Inflammatory macrophage treated with lipopolysaccharide for 4 hours (primary cell): ENCODE measurements around the gene VCX2.
"Not testable (repeated sequence)": the region's sequence is repeated elsewhere in the genome, so short reads cannot be mapped to it uniquely, and the experiment has no call there.

Source experiments
- DNase-seq: peaks from one replicate; pipeline ENCODE4 v3.0.0-alpha.2; 2020

The VCX2 gene

GRCh38 chrX:8171169-8171568 is at the start of gene VCX2:
VCX2 (minus strand) TSS chrX:8171267; CDS start chrX:8170643, 624 bp downstream.
- DNase-seq = not testable (repeated sequence)

GRCh38 chrX:8204943-8205342 is 33.9 kb upstream of the VCX2 start:
- no peak for DNase-seq

- no peak for DNase-seq
These were observed 33.3 kb upstream of the VCX2 start for GRCh38 chrX:8204169-8204935.

- DNase-seq = no peak
These were observed 30.8 kb upstream of the VCX2 start for GRCh38 chrX:8201896-8202331.

GRCh38 chrX:8196776-8197175 is 25.7 kb upstream of the VCX2 start:
- DNase-seq = no peak

- no peak for DNase-seq
These were observed 23.1 kb upstream of the VCX2 start for GRCh38 chrX:8194216-8194615.

- no peak for DNase-seq
These were observed 21.2 kb upstream of the VCX2 start for GRCh38 chrX:8192276-8192675.

- DNase-seq = no peak
These were observed 20.0 kb upstream of the VCX2 start for GRCh38 chrX:8191022-8191421.

GRCh38 chrX:8190341-8190830 is 19.3 kb upstream of the VCX2 start:
- DNase-seq = no peak

GRCh38 chrX:8189096-8189830 is 18.2 kb upstream of the VCX2 start:
- DNase-seq = no peak

- DNase-seq = no peak
These were observed 12.3 kb upstream of the VCX2 start for GRCh38 chrX:8183346-8183745.

- no peak for DNase-seq
These were observed 8.6 kb upstream of the VCX2 start for GRCh38 chrX:8179656-8180055.

- DNase-seq = not testable (repeated sequence)
These were observed 17.1 kb downstream of the VCX2 start for GRCh38 chrX:8154011-8154410.

GRCh38 chrX:8147226-8147625 is 23.8 kb downstream of the VCX2 start:
- no peak for DNase-seq

- DNase-seq = no peak
These were observed 26.1 kb downstream of the VCX2 start for GRCh38 chrX:8144925-8145324.

GRCh38 chrX:8141896-8142295 is 29.2 kb downstream of the VCX2 start:
- DNase-seq = no peak

GRCh38 chrX:8140986-8141744 is 29.9 kb downstream of the VCX2 start:
- no peak for DNase-seq

GRCh38 chrX:8139716-8140115 is 31.4 kb downstream of the VCX2 start:
- DNase-seq = no peak

GRCh38 chrX:8138252-8138651 is 32.8 kb downstream of the VCX2 start:
- no peak for DNase-seq

GRCh38 chrX:8126648-8127047 is 44.4 kb downstream of the VCX2 start:
- no peak for DNase-seq

- DNase-seq = no peak
These were observed 45.0 kb downstream of the VCX2 start for GRCh38 chrX:8126092-8126491.

GRCh38 chrX:8125566-8125965 is 45.5 kb downstream of the VCX2 start:
- no peak for DNase-seq

- no peak for DNase-seq
These were observed 48.5 kb downstream of the VCX2 start for GRCh38 chrX:8122538-8122937.
